GM23248 (cell line): Measurements from ENCODE around the gene ZNF581. TPM values are rescaled to one million over a fixed set of nuclear protein-coding genes. Genes with fewer than 3 reads are reported as not detected.

Experiments
- DNase-seq: peaks from one replicate; pipeline ENCODE4 v3.0.0-alpha.2; 2015
- H2AFZ ChIP-seq: fragments of 200-600 bp; sonication (generic); 2 replicates; pipeline ENCODE4 v1.6.1; 2016; ENCODE audit warnings: antibody characterized with exemption
- H3F3A ChIP-seq: fragments of 200-600 bp; sonication (generic); 2 replicates; pipeline ENCODE4 v1.6.1; 2016; ENCODE audit warnings: mild to moderate bottlenecking, antibody characterized with exemption, mixed run types; ENCODE audit not compliant: insufficient read depth
- H3K27ac ChIP-seq: fragments of 200-600 bp; sonication (generic); 2 replicates; pipeline ENCODE4 v1.5.1; 2016; ENCODE audit warnings: mild to moderate bottlenecking
- H3K27me3 ChIP-seq: fragments of 200-600 bp; sonication (generic); replicated peaks from 2 replicates; pipeline ENCODE4 v1.6.1; 2016; ENCODE audit warnings: mild to moderate bottlenecking; ENCODE audit not compliant: insufficient read depth
- H3K36me3 ChIP-seq: fragments of 200-600 bp; sonication (generic); 2 replicates; pipeline ENCODE4 v1.6.1; 2016; ENCODE audit warnings: low read depth, mild to moderate bottlenecking
- H3K4me1 ChIP-seq: fragments of 200-600 bp; sonication (generic); 2 replicates; pipeline ENCODE4 v1.6.1; 2016; ENCODE audit warnings: mild to moderate bottlenecking; ENCODE audit not compliant: insufficient read depth
- H3K4me2 ChIP-seq: fragments of 200-600 bp; sonication (generic); one replicate; pipeline ENCODE4 v1.6.1; 2016; ENCODE audit warnings: mild to moderate bottlenecking; ENCODE audit not compliant: unreplicated experiment
- H3K4me3 ChIP-seq: fragments of 200-600 bp; sonication (generic); 2 replicates; pipeline ENCODE4 v1.5.1; 2016; ENCODE audit warnings: mild to moderate bottlenecking
- H3K79me2 ChIP-seq: fragments of 200-600 bp; sonication (generic); 2 replicates; pipeline ENCODE4 v1.6.1; 2016; ENCODE audit warnings: mild to moderate bottlenecking; ENCODE audit not compliant: insufficient read depth
- H3K9ac ChIP-seq: fragments of 200-600 bp; sonication (generic); 2 replicates; pipeline ENCODE4 v1.6.1; 2016; ENCODE audit warnings: mild to moderate bottlenecking
- H3K9me2 ChIP-seq: fragments of 200-600 bp; sonication (generic); 2 replicates; pipeline ENCODE4 v1.6.1; 2016; ENCODE audit warnings: mixed run types, mild to moderate bottlenecking, moderate library complexity; ENCODE audit not compliant: insufficient read depth
- H3K9me3 ChIP-seq: fragments of 200-600 bp; sonication (generic); one replicate; pipeline ENCODE4 v1.6.1; 2017; ENCODE audit warnings: low read depth
- H4K20me1 ChIP-seq: fragments of 200-600 bp; sonication (generic); 2 replicates; pipeline ENCODE4 v1.6.0; 2016; ENCODE audit not compliant: insufficient read depth
- EZH2 ChIP-seq: fragments of 200-600 bp; sonication (generic); IDR thresholded peaks from 2 replicates; pipeline ENCODE4 v1.6.1; 2018; ENCODE audit warnings: antibody characterized with exemption, mild to moderate bottlenecking; ENCODE audit not compliant: insufficient read depth, poor library complexity, severe bottlenecking
- EZH2phosphoT487 ChIP-seq: fragments of 200-600 bp; sonication (generic); IDR thresholded peaks from 2 replicates; pipeline ENCODE4 v1.6.1; 2018; ENCODE audit warnings: antibody characterized with exemption, moderate library complexity, mild to moderate bottlenecking, low read depth; ENCODE audit not compliant: insufficient read depth
- WGBS, 2 experiments: methylation state at CpG; one replicate each; pipeline ENCODE4 v1.1.6; 2015 to 2017; ENCODE audit warnings: low lambda C conversion rate in 2 of 2, low coverage in 1 of 2; ENCODE audit errors: missing lambda C conversion rate in 2 of 2; 5-methylcytosine and 5-hydroxymethylcytosine counted together
- in situ Hi-C: fragments of 300-500 bp; cut with MboI; formaldehyde crosslinking; loops from 2 replicates; pipeline ENCODE4 v1.15.0; 2020
- polyA plus RNA-seq: library from polyadenylated mRNA; unstranded; fragments of >200 nt; fragmentation: Nextera tagmentation; extraction: Ambion mirVana; gene quantifications from 2 replicates; pipeline ENCODE4 v1.2.1, GENCODE V29; 2016
- total RNA-seq: library from RNA; depleted of rRNA; stranded (reverse); fragments of >200 nt; shearing (Covaris generic); gene quantifications from 2 replicates; pipeline ENCODE4 v1.2.3, GENCODE V29; 2014

The ZNF581 gene
- total and polyA plus RNA-seq, 2 experiments from 2014 or later = 12.1 to 17.6 TPM

GRCh38 chr19:55603581-55604292 lies 39.7 kb upstream of the ZNF581 start:
- Histone ChIP-seq H3K4me2 (no peak overlapping the region), H3K9me3 (no peaks in the 10 kb centered on the region), H3K27me3 (no peaks in the 10 kb centered on the region), H3K9ac (no peak overlapping the region), H3K4me1 (peaks cover 15% of the 10 kb centered on the region), H3K36me3 (no peaks in the 10 kb centered on the region), H2AFZ (no peak overlapping the region), H4K20me1 (peaks cover 4% of the 10 kb centered on the region; the same call in 1 of the 2 replicates), H3K27ac (peak overlapping the region; percentile 80; the same call in 1 of the 2 replicates), H3F3A (peaks cover 18% of the 10 kb centered on the region), H3K9me2 (no peaks in the 10 kb centered on the region), H3K4me3 (no peak overlapping the region), H3K79me2 (peaks cover 40% of the 10 kb centered on the region)
- no peak for DNase-seq
- no peak for TF ChIP-seq EZH2phosphoT487
- no peak for TF ChIP-seq EZH2
- 62 to 67% methylated on average over 21 to 22 of the region's 22 CpGs for WGBS, 2 experiments
- in situ Hi-C loops = no loop called here

GRCh38 chr19:55605207-55605636 lies 38.2 kb upstream of the ZNF581 start:
- peak overlapping the region; percentile 91 for H3K4me2 ChIP-seq
- peaks cover 15% of the 10 kb centered on the region for H3K4me1 ChIP-seq
- in situ Hi-C loops = no loop called here
- no peaks in the 10 kb centered on the region for H3K27me3 ChIP-seq
- peaks cover 4% of the 10 kb centered on the region; the same call in 1 of the 2 replicates for H4K20me1 ChIP-seq
- peaks cover 13% of the 10 kb centered on the region; the same call in 1 of the 2 replicates for H3K36me3 ChIP-seq
- no peak for TF ChIP-seq EZH2
- TF ChIP-seq EZH2phosphoT487 = no peak
- peaks cover 55% of the 10 kb centered on the region for H3K79me2 ChIP-seq
- peak overlapping the region; percentile 88 for H3K4me3 ChIP-seq
- H3K9ac ChIP-seq = peak overlapping the region; percentile 91
- no peaks in the 10 kb centered on the region for H3K9me2 ChIP-seq
- H3K27ac ChIP-seq = peak overlapping the region; percentile 80
- H2AFZ ChIP-seq = peak overlapping the region; percentile 84
- H3K9me3 ChIP-seq = no peaks in the 10 kb centered on the region
- DNase-seq = peak; percentile 99
- H3F3A ChIP-seq = peaks cover 18% of the 10 kb centered on the region
- WGBS, 2 experiments = 1% methylated on average over 17 to 28 of the region's 43 CpGs

GRCh38 chr19:55605637-55606470 lies 37.6 kb upstream of the ZNF581 start, which contains the start of gene ZNF865:
Gene ZNF865 (plus strand): TSS chr19:55605647. CDS start chr19:55613619, 7,972 bp downstream.
- TF ChIP-seq EZH2 (no peak), EZH2phosphoT487 (no peak)
- Histone ChIP-seq H3K36me3 (peaks cover 17% of the 10 kb centered on the region; the same call in 1 of the 2 replicates), H4K20me1 (peaks cover 4% of the 10 kb centered on the region; the same call in 1 of the 2 replicates), H3K4me2 (peak within 1 kb of the TSS; percentile 93), H3K9ac (peak within 1 kb of the TSS; percentile 91), H3K79me2 (peaks cover 57% of the 10 kb centered on the region), H3K9me2 (no peaks in the 10 kb centered on the region), H3K9me3 (no peaks in the 10 kb centered on the region), H3K4me1 (peaks cover 15% of the 10 kb centered on the region), H3K4me3 (peak within 1 kb of the TSS; percentile 88), H3F3A (peaks cover 17% of the 10 kb centered on the region), H3K27ac (peak within 1 kb of the TSS; percentile 80), H2AFZ (peak within 1 kb of the TSS; percentile 84), H3K27me3 (no peaks in the 10 kb centered on the region)
- in situ Hi-C loops = no loop called here
- DNase-seq = peak; percentile 91
- 3 to 5% methylated on average over 15 to 32 of the region's 44 CpGs for WGBS, 2 experiments

DNA sequence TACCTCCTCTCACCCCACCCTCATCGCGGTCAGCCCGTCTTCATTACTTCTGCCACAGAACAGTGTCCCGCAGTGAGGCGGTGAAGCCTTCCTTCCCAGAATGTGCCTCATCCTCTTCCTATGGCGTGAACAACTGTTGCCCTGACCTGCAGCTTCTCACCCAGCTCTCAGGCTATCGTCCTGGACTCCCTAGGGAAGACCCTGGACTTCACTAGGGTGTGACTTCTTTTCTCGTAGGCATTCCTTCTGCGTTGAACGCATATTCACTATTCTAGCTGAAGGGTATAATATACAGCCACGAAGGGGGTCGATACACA lies 37.0 kb upstream of the ZNF581 start:
- H3K4me3 ChIP-seq = peak overlapping the region; percentile 88
- H3K4me1 ChIP-seq = peaks cover 11% of the 10 kb centered on the region
- H3F3A ChIP-seq = peaks cover 11% of the 10 kb centered on the region
- peaks cover 17% of the 10 kb centered on the region; the same call in 1 of the 2 replicates for H3K36me3 ChIP-seq
- H2AFZ ChIP-seq = no peak overlapping the region
- WGBS, 2 experiments = 22 to 26% methylated on average over 12 of the region's 12 CpGs
- no peaks in the 10 kb centered on the region for H3K27me3 ChIP-seq
- H3K9ac ChIP-seq = peak overlapping the region; percentile 91
- peaks cover 4% of the 10 kb centered on the region; the same call in 1 of the 2 replicates for H4K20me1 ChIP-seq
- H3K4me2 ChIP-seq = peak overlapping the region; percentile 93
- H3K9me3 ChIP-seq = no peaks in the 10 kb centered on the region
- in situ Hi-C loops = no loop called here
- H3K27ac ChIP-seq = peak overlapping the region; percentile 80
- no peak for DNase-seq
- no peaks in the 10 kb centered on the region for H3K9me2 ChIP-seq
- no peak for TF ChIP-seq EZH2
- H3K79me2 ChIP-seq = peaks cover 57% of the 10 kb centered on the region
